OCI-LY1 (cell line): ENCODE data around the gene EPS8L3.

ENCODE experiments used
- H2AFZ ChIP-seq: fragments of 200-600 bp; sonication (generic), shearing (Covaris generic); 2 replicates; pipeline ENCODE4 v1.6.0; 2014; ENCODE audit warnings: antibody characterized with exemption, mild to moderate bottlenecking, low read length
- H3F3A ChIP-seq: fragments of 200-600 bp; sonication (generic), shearing (Covaris generic); 2 replicates; pipeline ENCODE4 v1.6.0; 2014; ENCODE audit warnings: mild to moderate bottlenecking, antibody characterized with exemption, low read length, moderate library complexity; ENCODE audit not compliant: insufficient read depth
- H3K27ac ChIP-seq: fragments of 200-600 bp; sonication (generic); 2 replicates; pipeline ENCODE4 v1.5.1; 2014; ENCODE audit warnings: low read length, mixed run types, mild to moderate bottlenecking, low read depth; ENCODE audit not compliant: poor library complexity, severe bottlenecking
- H3K27me3 ChIP-seq: fragments of 200-600 bp; sonication (generic); 2 replicates; pipeline ENCODE4 v1.6.0; 2014; ENCODE audit warnings: antibody characterized with exemption, mild to moderate bottlenecking, low read length, moderate library complexity; ENCODE audit not compliant: insufficient read depth
- H3K36me3 ChIP-seq: fragments of 200-600 bp; sonication (generic); 2 replicates; pipeline ENCODE4 v1.6.1; 2014; ENCODE audit warnings: mild to moderate bottlenecking, antibody characterized with exemption, low read length, moderate library complexity, mixed read lengths; ENCODE audit not compliant: insufficient read depth
- H3K4me1 ChIP-seq: fragments of 200-600 bp; sonication (generic); 2 replicates; pipeline ENCODE4 v1.5.1; 2014; ENCODE audit warnings: mild to moderate bottlenecking, low read length, moderate library complexity; ENCODE audit not compliant: insufficient read depth, severe bottlenecking
- H3K4me2 ChIP-seq: fragments of 200-600 bp; sonication (generic), shearing (Covaris generic); 2 replicates; pipeline ENCODE4 v1.6.1; 2014; ENCODE audit warnings: low read length
- H3K4me3 ChIP-seq: fragments of 200-600 bp; sonication (generic); 2 replicates; pipeline ENCODE4 v1.5.1; 2014; ENCODE audit warnings: low read length, low read depth, mild to moderate bottlenecking, mixed read lengths; ENCODE audit not compliant: poor library complexity, severe bottlenecking
- H3K79me2 ChIP-seq: fragments of 200-600 bp; shearing (Covaris generic); 2 replicates; pipeline ENCODE4 v1.6.1; 2016; ENCODE audit warnings: mixed run types, low read length, mixed read lengths; ENCODE audit not compliant: insufficient read depth
- H3K9ac ChIP-seq: fragments of 200-600 bp; sonication (generic), shearing (Covaris generic); 2 replicates; pipeline ENCODE4 v1.6.1; 2014; ENCODE audit warnings: mild to moderate bottlenecking, low read length, mixed read lengths
- H3K9me2 ChIP-seq: fragments of 200-600 bp; sonication (generic), shearing (Covaris generic); 2 replicates; pipeline ENCODE4 v1.6.1; 2014; ENCODE audit warnings: low read depth, mild to moderate bottlenecking, low read length, mixed read lengths
- H3K9me3 ChIP-seq: fragments of 200-600 bp; shearing (Covaris generic); 2 replicates; pipeline ENCODE4 v1.6.1; 2014; ENCODE audit warnings: low read length, mixed read lengths
- H4K20me1 ChIP-seq: fragments of 200-600 bp; sonication (generic), shearing (Covaris generic); 2 replicates; pipeline ENCODE4 v1.6.0; 2016; ENCODE audit warnings: mild to moderate bottlenecking, low read length; ENCODE audit not compliant: insufficient read depth
- CTCF ChIP-seq: fragments of 200-600 bp; sonication (generic), shearing (Covaris generic); IDR thresholded peaks from 2 replicates; pipeline ENCODE4 v1.5.1; 2017; ENCODE audit warnings: mild to moderate bottlenecking, antibody characterized with exemption, low read length, moderate library complexity, mixed read lengths
- EZH2 ChIP-seq: fragments of 200-600 bp; sonication (generic), shearing (Covaris generic); IDR thresholded peaks from 2 replicates; pipeline ENCODE4 v1.8.0; 2017; ENCODE audit warnings: borderline replicate concordance, mixed run types, mild to moderate bottlenecking, antibody characterized with exemption, low read length, moderate library complexity, mixed read lengths

EPS8L3 gene

GRCh38 chr1:109722908-109723691, 40.6 kb downstream of the EPS8L3 start:
- no peak overlapping the region for H3K4me3 ChIP-seq
- H3K79me2 ChIP-seq = no peaks in the 10 kb centered on the region
- no peaks in the 10 kb centered on the region for H3K9me2 ChIP-seq
- H3K4me2 ChIP-seq = no peak overlapping the region
- H3K9ac ChIP-seq = no peak overlapping the region
- H3K9me3 ChIP-seq = no peaks in the 10 kb centered on the region
- H2AFZ ChIP-seq = no peak overlapping the region
- no peaks in the 10 kb centered on the region for H3K36me3 ChIP-seq
- TF ChIP-seq EZH2 (no peak), CTCF (no peak)
- H3K4me1 ChIP-seq = no peaks in the 10 kb centered on the region
- no peaks in the 10 kb centered on the region for H4K20me1 ChIP-seq
- no peaks in the 10 kb centered on the region for H3F3A ChIP-seq
- no peak overlapping the region for H3K27ac ChIP-seq
- peaks cover 3% of the 10 kb centered on the region; the same call in 1 of the 2 replicates for H3K27me3 ChIP-seq

- Histone ChIP-seq H3K9ac (no peak overlapping the region), H3F3A (no peaks in the 10 kb centered on the region), H4K20me1 (no peaks in the 10 kb centered on the region), H3K4me1 (no peaks in the 10 kb centered on the region), H3K9me3 (no peaks in the 10 kb centered on the region), H3K79me2 (no peaks in the 10 kb centered on the region), H3K4me3 (no peak overlapping the region), H3K9me2 (no peaks in the 10 kb centered on the region), H3K27ac (no peak overlapping the region), H3K4me2 (no peak overlapping the region), H3K27me3 (peaks cover 8% of the 10 kb centered on the region; the same call in 1 of the 2 replicates), H3K36me3 (no peaks in the 10 kb centered on the region), H2AFZ (no peak overlapping the region)
- TF ChIP-seq EZH2 (no peak), CTCF (no peak)
Observed at GRCh38 chr1:109721971-109722370, 41.8 kb downstream of the EPS8L3 start.

- H3K27me3 ChIP-seq = peaks cover 6% of the 10 kb centered on the region; the same call in 1 of the 2 replicates
- H3F3A ChIP-seq = no peaks in the 10 kb centered on the region
- no peaks in the 10 kb centered on the region for H3K9me2 ChIP-seq
- no peak overlapping the region for H3K4me2 ChIP-seq
- H3K9ac ChIP-seq = no peak overlapping the region
- no peaks in the 10 kb centered on the region for H3K36me3 ChIP-seq
- TF ChIP-seq CTCF (no peak), EZH2 (no peak)
- H3K9me3 ChIP-seq = no peaks in the 10 kb centered on the region
- no peak overlapping the region for H3K4me3 ChIP-seq
- no peaks in the 10 kb centered on the region for H4K20me1 ChIP-seq
- H3K4me1 ChIP-seq = no peaks in the 10 kb centered on the region
- no peaks in the 10 kb centered on the region for H3K79me2 ChIP-seq
- no peak overlapping the region for H3K27ac ChIP-seq
- H2AFZ ChIP-seq = no peak overlapping the region
Observed at GRCh38 chr1:109721042-109721441, 42.7 kb downstream of the EPS8L3 start.
